Measurements from ENCODE around the gene SOBP.

Gene SOBP

GRCh38 chr6:107590378-107590777 lies 100.5 kb downstream of the SOBP start:
- H3K4me3 ChIP-seq (ENCODE audit: low read depth, low read length): no peak overlapping the region
- no peak for DNase-seq (ENCODE audit: low read depth)
- no peak for TF ChIP-seq CTCF (IDR thresholded peaks at IDR 0.05; ENCODE audit: insufficient read depth, low read depth, low read length, missing control alignments)

GRCh38 chr6:107591346-107591745 lies 101.4 kb downstream of the SOBP start:
- DNase-seq (ENCODE audit: low read depth): no peak
- TF ChIP-seq CTCF (IDR thresholded peaks at IDR 0.05; ENCODE audit: insufficient read depth, low read depth, low read length, missing control alignments): no peak
- no peak overlapping the region for H3K4me3 ChIP-seq (ENCODE audit: low read depth, low read length)

GRCh38 chr6:107592806-107593205 lies 102.9 kb downstream of the SOBP start:
- TF ChIP-seq CTCF (IDR thresholded peaks at IDR 0.05; ENCODE audit: insufficient read depth, low read depth, low read length, missing control alignments): no peak
- no peak overlapping the region for H3K4me3 ChIP-seq (ENCODE audit: low read depth, low read length)
- no peak for DNase-seq (ENCODE audit: low read depth)

GRCh38 chr6:107594736-107595135 lies 104.8 kb downstream of the SOBP start:
- no peak overlapping the region for H3K4me3 ChIP-seq (ENCODE audit: low read depth, low read length)
- TF ChIP-seq CTCF (IDR thresholded peaks at IDR 0.05; ENCODE audit: insufficient read depth, low read depth, low read length, missing control alignments): no peak
- no peak for DNase-seq (ENCODE audit: low read depth)

- DNase-seq (ENCODE audit: low read depth): no peak
- H3K4me3 ChIP-seq (ENCODE audit: low read depth, low read length): no peak overlapping the region
- no peak for TF ChIP-seq CTCF (IDR thresholded peaks at IDR 0.05; ENCODE audit: insufficient read depth, low read depth, low read length, missing control alignments)
Measured at GRCh38 chr6:107598091-107598490, 108.2 kb downstream of the SOBP start.

- no peak for TF ChIP-seq CTCF (IDR thresholded peaks at IDR 0.05; ENCODE audit: insufficient read depth, low read depth, low read length, missing control alignments)
- DNase-seq (ENCODE audit: low read depth): no peak
- H3K4me3 ChIP-seq (ENCODE audit: low read depth, low read length): no peak overlapping the region
Measured at GRCh38 chr6:107599043-107599442, 109.1 kb downstream of the SOBP start.

GRCh38 chr6:107600121-107600520 lies 110.2 kb downstream of the SOBP start:
- no peak for DNase-seq (ENCODE audit: low read depth)
- H3K4me3 ChIP-seq (ENCODE audit: low read depth, low read length): no peak overlapping the region
- no peak for TF ChIP-seq CTCF (IDR thresholded peaks at IDR 0.05; ENCODE audit: insufficient read depth, low read depth, low read length, missing control alignments)
